Nephron progenitor cell (in vitro differentiated cells): ENCODE measurements around the gene ACIN1.

Source experiments
- DNase-seq: peaks from one replicate; pipeline ENCODE4 v3.0.0; 2021
- H3K27ac Mint-ChIP-seq: 2 replicates; pipeline ENCODE4 v1.8.0; 2021; ENCODE audit warnings: mild to moderate bottlenecking, moderate library complexity, mixed read lengths
- H3K27me3 Mint-ChIP-seq: 2 replicates; pipeline ENCODE4 v1.8.0; 2021; ENCODE audit warnings: mild to moderate bottlenecking, low read depth, mixed read lengths; ENCODE audit not compliant: poor library complexity
- H3K36me3 Mint-ChIP-seq: 2 replicates; pipeline ENCODE4 v1.8.0; 2021; ENCODE audit warnings: low read depth, mixed read lengths
- H3K4me1 Mint-ChIP-seq: 2 replicates; pipeline ENCODE4 v1.8.0; 2021; ENCODE audit warnings: mixed read lengths
- H3K4me3 Mint-ChIP-seq: 2 replicates; pipeline ENCODE4 v1.8.0; 2021; ENCODE audit warnings: mild to moderate bottlenecking, moderate library complexity, mixed read lengths
- H3K9me3 Mint-ChIP-seq: 2 replicates; pipeline ENCODE4 v1.8.0; 2021; ENCODE audit warnings: mild to moderate bottlenecking, moderate library complexity, mixed read lengths
- CTCF ChIP-seq: fragments of 200-600 bp; sonication (generic); IDR thresholded peaks from 2 replicates; pipeline ENCODE4 v1.5.0; 2021; ENCODE audit warnings: antibody characterized with exemption

The ACIN1 gene

GRCh38 chr14:23094666-23095195 is at the start of gene ACIN1:
Gene ACIN1, minus strand, starts transcription at chr14:23095136. Its CDS starts 24 bp downstream, at chr14:23095112.
- peak; percentile 77 for DNase-seq
- H3K27me3 Mint-ChIP-seq = no peaks in the 10 kb centered on the region
- H3K9me3 Mint-ChIP-seq = no peaks in the 10 kb centered on the region
- H3K4me1 Mint-ChIP-seq = peaks cover 6% of the 10 kb centered on the region
- peaks cover 46% of the 10 kb centered on the region for H3K36me3 Mint-ChIP-seq
- TF ChIP-seq CTCF = no peak
- no peak within 1 kb of the TSS for H3K4me3 Mint-ChIP-seq
- H3K27ac Mint-ChIP-seq = no peak within 1 kb of the TSS

- no peaks in the 10 kb centered on the region for H3K27me3 Mint-ChIP-seq
- H3K9me3 Mint-ChIP-seq = peaks cover 12% of the 10 kb centered on the region
- DNase-seq = no peak
- peaks cover 39% of the 10 kb centered on the region for H3K4me1 Mint-ChIP-seq
- TF ChIP-seq CTCF = no peak
- peaks cover 68% of the 10 kb centered on the region for H3K36me3 Mint-ChIP-seq
- H3K27ac Mint-ChIP-seq = no peak overlapping the region
- no peak overlapping the region for H3K4me3 Mint-ChIP-seq
These were observed 49.0 kb upstream of the ACIN1 start for GRCh38 chr14:23143911-23144310.

GRCh38 chr14:23142826-23143225 is 47.9 kb upstream of the ACIN1 start:
- H3K36me3 Mint-ChIP-seq = peaks cover 64% of the 10 kb centered on the region
- H3K4me1 Mint-ChIP-seq = peaks cover 39% of the 10 kb centered on the region
- H3K27me3 Mint-ChIP-seq = no peaks in the 10 kb centered on the region
- DNase-seq = no peak
- TF ChIP-seq CTCF = no peak
- H3K4me3 Mint-ChIP-seq = no peak overlapping the region
- no peak overlapping the region for H3K27ac Mint-ChIP-seq
- peaks cover 6% of the 10 kb centered on the region for H3K9me3 Mint-ChIP-seq

GRCh38 chr14:23141706-23142444 is 46.9 kb upstream of the ACIN1 start:
- H3K4me3 Mint-ChIP-seq = no peak overlapping the region
- peaks cover 35% of the 10 kb centered on the region for H3K4me1 Mint-ChIP-seq
- H3K27me3 Mint-ChIP-seq = no peaks in the 10 kb centered on the region
- TF ChIP-seq CTCF = no peak
- DNase-seq = no peak
- H3K36me3 Mint-ChIP-seq = peaks cover 61% of the 10 kb centered on the region
- no peaks in the 10 kb centered on the region for H3K9me3 Mint-ChIP-seq
- no peak overlapping the region for H3K27ac Mint-ChIP-seq

GRCh38 chr14:23140371-23140770 is 45.4 kb upstream of the ACIN1 start:
- no peak for TF ChIP-seq CTCF
- DNase-seq = no peak
- no peaks in the 10 kb centered on the region for H3K27me3 Mint-ChIP-seq
- no peak overlapping the region for H3K4me3 Mint-ChIP-seq
- H3K9me3 Mint-ChIP-seq = no peaks in the 10 kb centered on the region
- peak overlapping the region; percentile 77 for H3K27ac Mint-ChIP-seq
- H3K4me1 Mint-ChIP-seq = peaks cover 24% of the 10 kb centered on the region
- peaks cover 48% of the 10 kb centered on the region for H3K36me3 Mint-ChIP-seq

GRCh38 chr14:23139874-23140273 is 44.9 kb upstream of the ACIN1 start:
- Mint-ChIP-seq H3K4me3 (no peak overlapping the region), H3K4me1 (peaks cover 24% of the 10 kb centered on the region), H3K9me3 (no peaks in the 10 kb centered on the region), H3K27me3 (no peaks in the 10 kb centered on the region), H3K36me3 (peaks cover 48% of the 10 kb centered on the region), H3K27ac (peak overlapping the region; percentile 77)
- DNase-seq = no peak
- TF ChIP-seq CTCF = no peak
